GM23338 (cell line): ENCODE measurements around the gene PTCD3. TPM values are rescaled to one million over a fixed set of nuclear protein-coding genes. Genes with fewer than 3 reads are reported as not detected.

Source experiments
- ATAC-seq: fragments of 200-7000 bp; cut with Tn5 transposase; 3 replicates; pipeline ENCODE4 v1.9.1; 2020
- DNase-seq: peaks from one replicate; pipeline ENCODE4 v3.0.0-alpha.2; 2015; ENCODE audit warnings: low spot score
- H2AFZ ChIP-seq: fragments of 200-600 bp; sonication (generic); 2 replicates; pipeline ENCODE4 v1.8.0; 2016; ENCODE audit warnings: antibody characterized with exemption, mild to moderate bottlenecking, moderate library complexity
- H3F3A ChIP-seq: fragments of 200-600 bp; sonication (generic); replicated peaks from 2 replicates; pipeline ENCODE4 v1.8.0; 2017; ENCODE audit warnings: antibody characterized with exemption, mixed run types, low read depth
- H3K27ac ChIP-seq: fragments of 200-600 bp; sonication (generic); 2 replicates; pipeline ENCODE4 v1.6.1; 2016; ENCODE audit warnings: low read depth
- H3K27me3 ChIP-seq: fragments of 200-600 bp; sonication (generic); 2 replicates; pipeline ENCODE4 v1.8.0; 2016; ENCODE audit warnings: mild to moderate bottlenecking, mixed run types, moderate library complexity; ENCODE audit not compliant: insufficient read depth
- H3K36me3 ChIP-seq: fragments of 200-600 bp; sonication (generic); 2 replicates; pipeline ENCODE4 v1.8.0; 2016; ENCODE audit warnings: mild to moderate bottlenecking; ENCODE audit not compliant: insufficient read depth
- H3K4me1 ChIP-seq: fragments of 200-600 bp; sonication (generic); 2 replicates; pipeline ENCODE4 v1.8.0; 2016; ENCODE audit warnings: mild to moderate bottlenecking, moderate library complexity; ENCODE audit not compliant: insufficient read depth
- H3K4me2 ChIP-seq: fragments of 200-600 bp; sonication (generic); 2 replicates; pipeline ENCODE4 v1.7.1; 2017; ENCODE audit warnings: mixed run types
- H3K4me3 ChIP-seq: fragments of 200-600 bp; sonication (generic); 2 replicates; pipeline ENCODE4 v1.6.1; 2016; ENCODE audit warnings: mixed run types
- H3K79me2 ChIP-seq: fragments of 200-600 bp; sonication (generic); replicated peaks from 2 replicates; pipeline ENCODE4 v1.8.0; 2017; ENCODE audit warnings: mild to moderate bottlenecking; ENCODE audit not compliant: insufficient read depth
- H3K9me2 ChIP-seq: fragments of 200-600 bp; sonication (generic); 2 replicates; pipeline ENCODE4 v1.8.0; 2017; ENCODE audit not compliant: insufficient read depth
- H4K20me1 ChIP-seq: fragments of 200-600 bp; sonication (generic); replicated peaks from 2 replicates; pipeline ENCODE4 v1.8.0; 2017; ENCODE audit warnings: mild to moderate bottlenecking; ENCODE audit not compliant: insufficient read depth
- H3K27ac Mint-ChIP-seq: 2 replicates; pipeline ENCODE4 v1.8.0; 2020; ENCODE audit warnings: inconsistent platforms, mild to moderate bottlenecking, moderate library complexity, mixed read lengths
- H3K27me3 Mint-ChIP-seq: 3 replicates; pipeline ENCODE4 v1.8.0; 2022; ENCODE audit warnings: low read depth, mild to moderate bottlenecking, moderate library complexity, mixed read lengths, inconsistent platforms; ENCODE audit not compliant: insufficient read depth, poor library complexity
- H3K36me3 Mint-ChIP-seq: 3 replicates; pipeline ENCODE4 v1.8.0; 2021; ENCODE audit warnings: low read depth, mild to moderate bottlenecking, inconsistent platforms, moderate library complexity, mixed read lengths
- H3K4me1 Mint-ChIP-seq: 3 replicates; pipeline ENCODE4 v1.8.0; 2020; ENCODE audit warnings: mild to moderate bottlenecking, inconsistent platforms, mixed read lengths
- H3K4me3 Mint-ChIP-seq: 3 replicates; pipeline ENCODE4 v1.8.0; 2021; ENCODE audit warnings: moderate library complexity, mild to moderate bottlenecking, inconsistent platforms, mixed read lengths
- H3K9me3 Mint-ChIP-seq: 3 replicates; pipeline ENCODE4 v1.8.0; 2020; ENCODE audit warnings: moderate library complexity, mild to moderate bottlenecking, inconsistent platforms, mixed read lengths
- CREB1 ChIP-seq: fragments of 250-450 bp; sonication (Bioruptor Pico); IDR thresholded peaks from 2 replicates; pipeline ENCODE4 v1.5.0; 2020; ENCODE audit warnings: low read depth, mild to moderate bottlenecking, moderate library complexity
- CTCF ChIP-seq, 2 experiments: fragments of 200-600 bp in 1 of 2; sonication (generic) in 1 of 2; conservative IDR thresholded peaks; 2 replicates each; pipeline versions ENCODE4 v1.5.1 to v1.6.1; 2016 to 2017; ENCODE audit warnings: antibody characterized with exemption in 2 of 2, low read depth in 2 of 2, mild to moderate bottlenecking in 2 of 2, moderate library complexity in 1 of 2
- ETS1 ChIP-seq: IDR thresholded peaks from 2 replicates; pipeline ENCODE4 v1.6.1; 2016; ENCODE audit warnings: antibody characterized with exemption
- EZH2 ChIP-seq: fragments of 200-600 bp; sonication (generic); IDR thresholded peaks from one replicate; pipeline ENCODE4 v1.8.0; 2017; ENCODE audit warnings: antibody characterized with exemption, mild to moderate bottlenecking, low read depth; ENCODE audit not compliant: unreplicated experiment
- EZH2phosphoT487 ChIP-seq: fragments of 200-600 bp; sonication (generic); IDR thresholded peaks from one replicate; pipeline ENCODE4 v1.8.1; 2018; ENCODE audit warnings: antibody characterized with exemption; ENCODE audit not compliant: unreplicated experiment
- JUNB ChIP-seq: IDR thresholded peaks from one replicate; pipeline ENCODE4 v1.6.1; 2016; ENCODE audit warnings: antibody characterized with exemption; ENCODE audit not compliant: unreplicated experiment
- NANOG ChIP-seq: IDR thresholded peaks from 2 replicates; pipeline ENCODE4 v1.6.1; 2016; ENCODE audit warnings: antibody characterized with exemption, borderline replicate concordance
- POLR2AphosphoS5 ChIP-seq: IDR thresholded peaks from 2 replicates; pipeline ENCODE4 v1.6.1; 2016; ENCODE audit warnings: antibody characterized with exemption, low read depth
- STAT1 ChIP-seq: IDR thresholded peaks from one replicate; pipeline ENCODE4 v1.6.1; 2016; ENCODE audit warnings: antibody characterized with exemption; ENCODE audit not compliant: unreplicated experiment
- ZNF114 ChIP-seq: fragments of 250-450 bp; sonication (Bioruptor Pico); IDR thresholded peaks from 2 replicates; pipeline ENCODE4 v1.5.0; 2020; ENCODE audit warnings: mild to moderate bottlenecking, moderate library complexity
- ZNF331 ChIP-seq: fragments of 250-450 bp; sonication (Bioruptor Pico); IDR thresholded peaks from 2 replicates; pipeline ENCODE4 v1.5.0; 2020; ENCODE audit warnings: low read depth, mild to moderate bottlenecking, moderate library complexity
- polyA plus RNA-seq: library from polyadenylated mRNA; unstranded; fragments of >200 nt; fragmentation: Nextera tagmentation; extraction: Ambion mirVana; gene quantifications from 2 replicates; pipeline ENCODE4 v1.2.1, GENCODE V29; 2016
- total RNA-seq: library from RNA; depleted of rRNA; stranded (reverse); fragments of >200 nt; shearing (Covaris generic); gene quantifications from 2 replicates; pipeline ENCODE4 v1.2.3, GENCODE V29; 2014
- TF ChIP-seq, protein P1 (sequence below): IDR thresholded peaks from one replicate; pipeline ENCODE4 v1.6.1; 2018; ENCODE audit warnings: antibody characterized with exemption; ENCODE audit not compliant: unreplicated experiment
- TF ChIP-seq, protein P2 (sequence below): fragments of 250-450 bp; sonication (Bioruptor Pico); IDR thresholded peaks from 2 replicates; pipeline ENCODE4 v1.5.0; 2020; ENCODE audit warnings: mild to moderate bottlenecking, moderate library complexity

Gene PTCD3
- total and polyA plus RNA-seq, 2 experiments from 2014 or later: 140 to 223 TPM

DNA sequence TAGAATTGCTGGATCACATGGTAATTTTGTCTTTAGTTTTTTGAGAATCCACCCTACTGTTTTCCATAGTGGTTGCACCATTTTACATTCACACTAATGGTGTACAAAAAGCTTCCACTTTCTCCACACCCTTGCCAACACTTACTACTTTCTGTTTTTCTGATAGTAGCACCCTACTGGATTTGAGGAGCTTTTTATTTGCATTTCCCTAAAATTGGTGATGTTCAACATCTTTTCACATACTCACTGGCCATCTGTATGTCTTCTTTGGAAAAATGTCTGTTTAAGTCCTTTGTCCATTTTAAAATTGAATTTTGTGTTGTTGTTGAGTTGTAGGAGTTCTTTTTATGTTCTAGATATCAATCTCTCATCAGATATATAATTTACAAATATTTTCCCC lies 3.9 kb upstream of the PTCD3 start:
- no peaks in the 10 kb centered on the region for H3K27me3 Mint-ChIP-seq
- DNase-seq: no peak

More for the DNA sequence above, 3.9 kb upstream of the PTCD3 start:
- TF ChIP-seq JUNB: no peak
- TF ChIP-seq, protein P1, sequence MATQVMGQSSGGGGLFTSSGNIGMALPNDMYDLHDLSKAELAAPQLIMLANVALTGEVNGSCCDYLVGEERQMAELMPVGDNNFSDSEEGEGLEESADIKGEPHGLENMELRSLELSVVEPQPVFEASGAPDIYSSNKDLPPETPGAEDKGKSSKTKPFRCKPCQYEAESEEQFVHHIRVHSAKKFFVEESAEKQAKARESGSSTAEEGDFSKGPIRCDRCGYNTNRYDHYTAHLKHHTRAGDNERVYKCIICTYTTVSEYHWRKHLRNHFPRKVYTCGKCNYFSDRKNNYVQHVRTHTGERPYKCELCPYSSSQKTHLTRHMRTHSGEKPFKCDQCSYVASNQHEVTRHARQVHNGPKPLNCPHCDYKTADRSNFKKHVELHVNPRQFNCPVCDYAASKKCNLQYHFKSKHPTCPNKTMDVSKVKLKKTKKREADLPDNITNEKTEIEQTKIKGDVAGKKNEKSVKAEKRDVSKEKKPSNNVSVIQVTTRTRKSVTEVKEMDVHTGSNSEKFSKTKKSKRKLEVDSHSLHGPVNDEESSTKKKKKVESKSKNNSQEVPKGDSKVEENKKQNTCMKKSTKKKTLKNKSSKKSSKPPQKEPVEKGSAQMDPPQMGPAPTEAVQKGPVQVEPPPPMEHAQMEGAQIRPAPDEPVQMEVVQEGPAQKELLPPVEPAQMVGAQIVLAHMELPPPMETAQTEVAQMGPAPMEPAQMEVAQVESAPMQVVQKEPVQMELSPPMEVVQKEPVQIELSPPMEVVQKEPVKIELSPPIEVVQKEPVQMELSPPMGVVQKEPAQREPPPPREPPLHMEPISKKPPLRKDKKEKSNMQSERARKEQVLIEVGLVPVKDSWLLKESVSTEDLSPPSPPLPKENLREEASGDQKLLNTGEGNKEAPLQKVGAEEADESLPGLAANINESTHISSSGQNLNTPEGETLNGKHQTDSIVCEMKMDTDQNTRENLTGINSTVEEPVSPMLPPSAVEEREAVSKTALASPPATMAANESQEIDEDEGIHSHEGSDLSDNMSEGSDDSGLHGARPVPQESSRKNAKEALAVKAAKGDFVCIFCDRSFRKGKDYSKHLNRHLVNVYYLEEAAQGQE: no peak
- TF ChIP-seq CTCF (conservative IDR thresholded peaks at IDR 0.05; ENCODE audit: low read depth in 2 of 2): no peak
- TF ChIP-seq, protein P2, sequence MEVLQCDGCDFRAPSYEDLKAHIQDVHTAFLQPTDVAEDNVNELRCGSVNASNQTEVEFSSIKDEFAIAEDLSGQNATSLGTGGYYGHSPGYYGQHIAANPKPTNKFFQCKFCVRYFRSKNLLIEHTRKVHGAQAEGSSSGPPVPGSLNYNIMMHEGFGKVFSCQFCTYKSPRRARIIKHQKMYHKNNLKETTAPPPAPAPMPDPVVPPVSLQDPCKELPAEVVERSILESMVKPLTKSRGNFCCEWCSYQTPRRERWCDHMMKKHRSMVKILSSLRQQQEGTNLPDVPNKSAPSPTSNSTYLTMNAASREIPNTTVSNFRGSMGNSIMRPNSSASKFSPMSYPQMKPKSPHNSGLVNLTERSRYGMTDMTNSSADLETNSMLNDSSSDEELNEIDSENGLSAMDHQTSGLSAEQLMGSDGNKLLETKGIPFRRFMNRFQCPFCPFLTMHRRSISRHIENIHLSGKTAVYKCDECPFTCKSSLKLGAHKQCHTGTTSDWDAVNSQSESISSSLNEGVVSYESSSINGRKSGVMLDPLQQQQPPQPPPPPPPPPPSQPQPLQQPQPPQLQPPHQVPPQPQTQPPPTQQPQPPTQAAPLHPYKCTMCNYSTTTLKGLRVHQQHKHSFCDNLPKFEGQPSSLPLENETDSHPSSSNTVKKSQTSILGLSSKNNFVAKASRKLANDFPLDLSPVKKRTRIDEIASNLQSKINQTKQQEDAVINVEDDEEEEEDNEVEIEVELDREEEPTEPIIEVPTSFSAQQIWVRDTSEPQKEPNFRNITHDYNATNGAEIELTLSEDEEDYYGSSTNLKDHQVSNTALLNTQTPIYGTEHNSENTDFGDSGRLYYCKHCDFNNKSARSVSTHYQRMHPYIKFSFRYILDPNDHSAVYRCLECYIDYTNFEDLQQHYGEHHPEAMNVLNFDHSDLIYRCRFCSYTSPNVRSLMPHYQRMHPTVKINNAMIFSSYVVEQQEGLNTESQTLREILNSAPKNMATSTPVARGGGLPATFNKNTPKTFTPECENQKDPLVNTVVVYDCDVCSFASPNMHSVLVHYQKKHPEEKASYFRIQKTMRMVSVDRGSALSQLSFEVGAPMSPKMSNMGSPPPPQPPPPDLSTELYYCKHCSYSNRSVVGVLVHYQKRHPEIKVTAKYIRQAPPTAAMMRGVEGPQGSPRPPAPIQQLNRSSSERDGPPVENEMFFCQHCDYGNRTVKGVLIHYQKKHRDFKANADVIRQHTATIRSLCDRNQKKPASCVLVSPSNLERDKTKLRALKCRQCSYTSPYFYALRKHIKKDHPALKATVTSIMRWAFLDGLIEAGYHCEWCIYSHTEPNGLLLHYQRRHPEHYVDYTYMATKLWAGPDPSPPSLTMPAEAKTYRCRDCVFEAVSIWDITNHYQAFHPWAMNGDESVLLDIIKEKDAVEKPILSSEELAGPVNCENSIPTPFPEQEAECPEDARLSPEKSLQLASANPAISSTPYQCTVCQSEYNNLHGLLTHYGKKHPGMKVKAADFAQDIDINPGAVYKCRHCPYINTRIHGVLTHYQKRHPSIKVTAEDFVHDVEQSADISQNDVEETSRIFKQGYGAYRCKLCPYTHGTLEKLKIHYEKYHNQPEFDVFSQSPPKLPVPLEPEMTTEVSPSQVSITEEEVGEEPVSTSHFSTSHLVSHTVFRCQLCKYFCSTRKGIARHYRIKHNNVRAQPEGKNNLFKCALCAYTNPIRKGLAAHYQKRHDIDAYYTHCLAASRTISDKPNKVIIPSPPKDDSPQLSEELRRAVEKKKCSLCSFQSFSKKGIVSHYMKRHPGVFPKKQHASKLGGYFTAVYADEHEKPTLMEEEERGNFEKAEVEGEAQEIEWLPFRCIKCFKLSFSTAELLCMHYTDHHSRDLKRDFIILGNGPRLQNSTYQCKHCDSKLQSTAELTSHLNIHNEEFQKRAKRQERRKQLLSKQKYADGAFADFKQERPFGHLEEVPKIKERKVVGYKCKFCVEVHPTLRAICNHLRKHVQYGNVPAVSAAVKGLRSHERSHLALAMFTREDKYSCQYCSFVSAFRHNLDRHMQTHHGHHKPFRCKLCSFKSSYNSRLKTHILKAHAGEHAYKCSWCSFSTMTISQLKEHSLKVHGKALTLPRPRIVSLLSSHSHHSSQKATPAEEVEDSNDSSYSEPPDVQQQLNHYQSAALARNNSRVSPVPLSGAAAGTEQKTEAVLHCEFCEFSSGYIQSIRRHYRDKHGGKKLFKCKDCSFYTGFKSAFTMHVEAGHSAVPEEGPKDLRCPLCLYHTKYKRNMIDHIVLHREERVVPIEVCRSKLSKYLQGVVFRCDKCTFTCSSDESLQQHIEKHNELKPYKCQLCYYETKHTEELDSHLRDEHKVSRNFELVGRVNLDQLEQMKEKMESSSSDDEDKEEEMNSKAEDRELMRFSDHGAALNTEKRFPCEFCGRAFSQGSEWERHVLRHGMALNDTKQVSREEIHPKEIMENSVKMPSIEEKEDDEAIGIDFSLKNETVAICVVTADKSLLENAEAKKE (CRISPR knock-in tag): no peak
- TF ChIP-seq NANOG: no peak
- no peak for TF ChIP-seq POLR2AphosphoS5
- no peak for TF ChIP-seq EZH2
- TF ChIP-seq EZH2phosphoT487: no peak
- TF ChIP-seq ZNF114 (CRISPR knock-in tag): no peak
- TF ChIP-seq ZNF331 (CRISPR knock-in tag): no peak
- no peak for TF ChIP-seq STAT1
- TF ChIP-seq ETS1: no peak
- no peak for TF ChIP-seq CREB1 (CRISPR knock-in tag)
- H3K36me3 ChIP-seq: peaks cover 26% of the 10 kb centered on the region; the same call in 1 of the 2 replicates
- no peaks in the 10 kb centered on the region for H3F3A ChIP-seq
- ATAC-seq: no peak
- Mint-ChIP-seq H3K4me1 (peaks cover 13% of the 10 kb centered on the region), H3K4me3 (no peak overlapping the region), H3K36me3 (peaks cover 60% of the 10 kb centered on the region), H3K9me3 (no peaks in the 10 kb centered on the region), H3K27ac (no peak overlapping the region)
- H3K9me2 ChIP-seq: no peaks in the 10 kb centered on the region
- H4K20me1 ChIP-seq: peaks cover 36% of the 10 kb centered on the region
- H3K4me2 ChIP-seq: no peak overlapping the region
- no peak overlapping the region for H2AFZ ChIP-seq
- H3K4me1 ChIP-seq: peaks cover 7% of the 10 kb centered on the region
- H3K4me3 ChIP-seq: no peak overlapping the region
- H3K27me3 ChIP-seq: no peaks in the 10 kb centered on the region
- peaks cover 81% of the 10 kb centered on the region for H3K79me2 ChIP-seq
- H3K27ac ChIP-seq: no peak overlapping the region
